Pancreas (tissue), 10 donors: ENCODE results near the gene MAP1B. TPM values are rescaled to one million over a fixed set of nuclear protein-coding genes. Genes with fewer than 3 reads are reported as not detected.
A peak's percentile ranks its signal among the peaks of the same experiment; 100 is the strongest.

ENCODE experiments used
- ATAC-seq, 4 donors: fragments of 200-7000 bp; cut with Tn5 transposase; one replicate each; pipeline versions ENCODE4 v1.8.0 to v1.9.1; 2020; ENCODE audit warnings: mild to moderate bottlenecking in 4 of 4, moderate library complexity in 4 of 4
- DNase-seq, 6 donors: peaks; one replicate each; pipeline ENCODE4 v3.0.0-alpha.2; 2020
- FAIRE-seq: peaks from 2 replicates; lab custom pipeline; 2012; peaks lifted over from hg19 to GRCh38; lab: Jason Lieb, UNC
- H3K27ac ChIP-seq, 4 donors: fragments of 200-600 bp; sonication (generic); 1 replicate in 3 of 4; 2 replicates in 1 of 4; pipeline versions ENCODE4 v1.5.0 to v1.8.0; 2020
- H3K27me3 ChIP-seq, 4 donors: fragments of 200-600 bp; one replicate each; pipeline ENCODE4 v1.8.0; 2021
- H3K36me3 ChIP-seq, 3 donors: fragments of 200-600 bp; sonication (generic) in 1 of 3; one replicate each; pipeline versions ENCODE4 v1.5.0 to v1.8.0; 2020 to 2021
- H3K4me1 ChIP-seq, 3 donors: fragments of 200-600 bp; one replicate each; pipeline ENCODE4 v1.8.0; 2021
- H3K4me3 ChIP-seq, 4 donors: fragments of 200-600 bp; sonication (generic) in 2 of 4; one replicate each; pipeline versions ENCODE4 v1.5.0 to v1.8.0; 2020 to 2021
- H3K9me3 ChIP-seq, 4 donors: fragments of 200-600 bp; one replicate each; pipeline ENCODE4 v1.8.0; 2021
- CTCF ChIP-seq, 4 donors: fragments of 200-600 bp; sonication (generic) in 3 of 4; IDR thresholded peaks; one replicate each; pipeline versions ENCODE4 v1.5.0 to v1.8.0; 2021; ENCODE audit warnings: antibody characterized with exemption in 4 of 4
- WGBS, 2 donors: extraction: QIAGEN DNeasy Blood & Tissue Kit; methylation state at CpG; one replicate each; pipeline ENCODE4 v1.1.7; 2013; 5-methylcytosine and 5-hydroxymethylcytosine counted together
- intact Hi-C, 3 donors: fragments of 100-400 bp; cut with DNase I; formaldehyde crosslinking; loops; one replicate each; pipeline versions ENCODE4 v1.11.1 to v1.14.2; 2022
- polyA plus RNA-seq, 2 donors: library from polyadenylated mRNA; stranded (reverse); fragments of 200-250 nt; gene quantifications; one replicate each; pipeline ENCODE4 v1.2.3, GENCODE V29; 2013
- total RNA-seq, 6 donors: library from RNA; stranded (reverse); fragmentation: NEBNext Ultra II Directional in 4 of 6; extraction: Animal tissue kit (Norgen Biotek cat#: 25700) in 4 of 6; gene quantifications; one replicate each; pipeline versions ENCODE4 v1.2.1 to v1.2.4, GENCODE V29; 2021 to 2023
- donor health status: healthy with polysubstance abuse.
- donor health status: DM: no; HTN: no; CAD: no; lungs with moderate emphysema.
- donor health status: DM: no; HTN: no; CAD: no.
- donor health status: control.
- donor health status: control.
- donor health status: Bipolar disorder and iron deficiency.
- donor health status: DM: yes; HTN: yes; CAD: no.
- donor health status: DM: no; HTN: no; CAD: no.
- donor health status: DM: no; HTN: no; CAD: no.
- donor health status: DM: yes; HTN: yes; CAD: no.

The MAP1B gene
- total and polyA plus RNA-seq, 8 donors, result 2.4 to 16.8 (median 5.4) TPM

- H3K9me3 ChIP-seq, result no peaks in the 10 kb centered on the region
- H3K4me1 ChIP-seq, result peaks cover 0 to 19% (median 7%) of the 10 kb centered on the region in 3 donors
- no peak for DNase-seq
- intact Hi-C loops, result no loop called here
- no peaks in the 10 kb centered on the region for H3K36me3 ChIP-seq
- ATAC-seq, result no peak
- no peak for FAIRE-seq
- 91 to 95% methylated on average over 10 of the region's 10 CpGs for WGBS, 2 donors
- H3K27me3 ChIP-seq, result no peaks in the 10 kb centered on the region
- no peak overlapping the region for H3K27ac ChIP-seq
- no peak overlapping the region for H3K4me3 ChIP-seq
- TF ChIP-seq CTCF (IDR thresholded peaks at IDR 0.05), result no peak
Measured at GRCh38 chr5:72209147-72210115, 102.2 kb downstream of the MAP1B start.

DNA sequence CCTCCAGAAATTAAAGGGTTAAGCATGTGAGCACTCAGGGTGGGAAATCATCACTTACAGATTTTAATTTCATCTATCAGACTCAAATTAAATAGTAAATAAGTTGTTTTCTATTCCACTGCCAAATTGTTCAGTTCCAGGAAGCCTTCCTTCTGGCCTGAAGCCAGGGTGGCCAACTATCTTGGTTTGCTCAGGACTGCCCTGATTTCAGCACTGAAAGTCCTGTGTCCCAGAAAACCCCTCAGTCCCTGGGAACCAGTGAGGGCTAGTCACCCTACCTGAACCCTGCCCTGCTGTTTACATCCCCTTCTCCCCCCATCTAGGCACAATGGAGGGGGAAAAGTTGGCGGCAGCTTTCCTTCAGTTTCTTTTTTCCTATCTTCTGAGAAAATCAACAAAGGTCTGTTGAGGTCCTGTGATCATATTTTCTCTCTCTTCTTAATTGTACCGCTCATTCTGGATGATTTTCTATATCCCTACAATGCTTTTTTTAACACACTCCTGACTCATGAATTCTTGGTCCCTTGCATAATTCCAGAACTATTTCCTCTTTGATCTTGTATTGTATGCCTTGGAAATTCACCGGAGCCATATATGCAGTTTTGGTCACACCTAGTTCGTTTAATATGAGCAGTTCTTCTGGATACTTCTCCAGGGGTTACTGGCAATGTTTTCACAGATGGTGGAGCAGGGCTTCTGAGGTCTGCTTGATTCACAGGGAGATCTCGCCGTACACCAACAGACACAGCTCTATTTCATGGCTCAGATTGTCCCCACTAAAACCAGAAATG lies 103.8 kb downstream of the MAP1B start:
- no peaks in the 10 kb centered on the region for H3K36me3 ChIP-seq
- intact Hi-C loops, result no loop called here
- peaks cover 0 to 19% (median 7%) of the 10 kb centered on the region in 3 donors for H3K4me1 ChIP-seq
- DNase-seq, result peak; percentile 42 to 73 (median 54)
- H3K9me3 ChIP-seq, result no peaks in the 10 kb centered on the region
- no peak for FAIRE-seq
- ATAC-seq, result peak; percentile 53 to 81 (median 78)
- H3K27ac ChIP-seq, result peak overlapping the region in 2 of 4 donors; percentile 46 to 55
- no peak overlapping the region for H3K4me3 ChIP-seq
- H3K27me3 ChIP-seq, result no peaks in the 10 kb centered on the region
- WGBS, 2 donors, result 67 to 74% methylated on average over 6 of the region's 6 CpGs
- TF ChIP-seq CTCF (IDR thresholded peaks at IDR 0.05), result no peak

DNA sequence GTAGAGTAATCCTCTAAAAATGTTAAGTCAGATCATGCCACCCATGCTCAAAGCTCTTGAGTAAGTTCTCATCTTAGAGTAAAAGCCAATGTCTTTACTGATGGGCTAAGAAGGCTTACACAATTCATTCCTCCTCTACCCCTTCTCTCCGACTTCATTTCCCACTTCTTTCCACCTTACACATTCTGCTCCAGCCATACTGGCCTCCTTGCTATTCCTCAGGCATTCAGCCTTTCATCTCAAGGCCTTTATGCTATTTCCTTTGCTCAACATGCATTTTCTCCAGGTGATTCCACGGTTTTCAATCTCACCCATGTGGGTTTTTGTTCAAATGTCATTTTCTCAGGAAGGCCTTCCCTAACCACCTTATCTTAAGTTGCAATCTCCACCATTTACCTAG lies 104.9 kb downstream of the MAP1B start:
- WGBS, 2 donors, result 87 to 90% methylated on average over 2 of the region's 2 CpGs
- TF ChIP-seq CTCF (IDR thresholded peaks at IDR 0.05), result no peak
- no peaks in the 10 kb centered on the region for H3K9me3 ChIP-seq
- DNase-seq (no peak), FAIRE-seq (no peak), ATAC-seq (no peak)
- intact Hi-C loops, result no loop called here
- H3K36me3 ChIP-seq, result no peaks in the 10 kb centered on the region
- no peak overlapping the region for H3K27ac ChIP-seq
- no peaks in the 10 kb centered on the region for H3K27me3 ChIP-seq
- H3K4me1 ChIP-seq, result peaks cover 0 to 17% (median 7%) of the 10 kb centered on the region in 3 donors
- H3K4me3 ChIP-seq, result no peak overlapping the region

- ATAC-seq (no peak), DNase-seq (no peak), FAIRE-seq (no peak)
- Histone ChIP-seq H3K9me3 (no peaks in the 10 kb centered on the region), H3K36me3 (peaks cover 0 to 7% (median 2%) of the 10 kb centered on the region in 3 donors), H3K27me3 (no peaks in the 10 kb centered on the region), H3K4me3 (no peak overlapping the region), H3K4me1 (peaks cover 0 to 12% (median 7%) of the 10 kb centered on the region in 3 donors), H3K27ac (no peak overlapping the region)
- intact Hi-C loops, result no loop called here
- no peak for TF ChIP-seq CTCF (IDR thresholded peaks at IDR 0.05)
- 95 to 97% methylated on average over 4 of the region's 4 CpGs for WGBS, 2 donors
Measured at GRCh38 chr5:72213482-72213881, 106.2 kb downstream of the MAP1B start.
